ENCODE data around the gene UAP1L1.
A peak's percentile ranks its signal among the peaks of the same experiment; 100 is the strongest.
"Not testable (repeated sequence)": the region's sequence is repeated elsewhere in the genome, so short reads cannot be mapped to it uniquely, and the experiment has no call there.

UAP1L1 gene

DNA sequence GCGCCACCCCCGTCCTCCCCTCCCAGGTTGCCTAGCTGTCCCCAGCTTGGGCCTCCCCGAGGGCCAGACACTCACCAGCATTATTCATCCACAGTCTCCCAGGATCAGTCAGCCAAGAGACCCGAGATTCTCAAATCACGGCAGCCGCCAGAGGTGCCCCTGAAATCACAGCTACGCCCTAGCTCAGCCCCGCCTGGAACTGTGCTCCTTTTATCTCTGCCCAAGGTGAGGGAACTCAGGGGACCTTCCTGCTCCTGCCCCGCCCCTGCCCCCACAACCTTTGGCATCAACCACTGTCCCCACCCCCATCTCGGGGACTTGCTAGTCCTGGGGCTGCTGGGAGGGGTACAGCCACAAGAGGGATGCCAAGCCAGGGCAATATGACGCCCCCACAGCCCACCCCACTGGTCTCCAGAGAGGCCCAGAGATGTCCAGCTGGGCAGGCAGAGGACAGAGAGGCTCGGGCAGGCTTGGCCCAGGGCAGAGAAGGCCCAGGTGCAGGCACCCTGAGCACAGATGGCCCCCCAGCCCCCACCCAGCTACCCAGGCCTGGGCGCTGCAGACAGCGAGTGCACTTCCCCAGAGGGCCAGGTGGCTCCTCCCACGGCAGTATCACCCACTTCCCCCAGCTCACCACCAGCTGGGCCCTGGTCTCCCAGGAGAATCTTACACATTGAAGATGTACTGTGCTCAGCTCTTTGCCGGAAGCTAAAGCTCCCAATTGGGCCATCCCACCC lies 45.2 kb upstream of the UAP1L1 start, which contains the start of gene FUT7:
TSS of gene FUT7 (minus strand) at position 185 of the 737 bp plus-strand sequence. CDS start at position 88, 97 bp downstream.
- no peak within 1 kb of the TSS for H3K4me3 ChIP-seq (ENCODE audit: low read depth, low read length)
- no peak for DNase-seq (ENCODE audit: low read depth)
- TF ChIP-seq, protein P1, sequence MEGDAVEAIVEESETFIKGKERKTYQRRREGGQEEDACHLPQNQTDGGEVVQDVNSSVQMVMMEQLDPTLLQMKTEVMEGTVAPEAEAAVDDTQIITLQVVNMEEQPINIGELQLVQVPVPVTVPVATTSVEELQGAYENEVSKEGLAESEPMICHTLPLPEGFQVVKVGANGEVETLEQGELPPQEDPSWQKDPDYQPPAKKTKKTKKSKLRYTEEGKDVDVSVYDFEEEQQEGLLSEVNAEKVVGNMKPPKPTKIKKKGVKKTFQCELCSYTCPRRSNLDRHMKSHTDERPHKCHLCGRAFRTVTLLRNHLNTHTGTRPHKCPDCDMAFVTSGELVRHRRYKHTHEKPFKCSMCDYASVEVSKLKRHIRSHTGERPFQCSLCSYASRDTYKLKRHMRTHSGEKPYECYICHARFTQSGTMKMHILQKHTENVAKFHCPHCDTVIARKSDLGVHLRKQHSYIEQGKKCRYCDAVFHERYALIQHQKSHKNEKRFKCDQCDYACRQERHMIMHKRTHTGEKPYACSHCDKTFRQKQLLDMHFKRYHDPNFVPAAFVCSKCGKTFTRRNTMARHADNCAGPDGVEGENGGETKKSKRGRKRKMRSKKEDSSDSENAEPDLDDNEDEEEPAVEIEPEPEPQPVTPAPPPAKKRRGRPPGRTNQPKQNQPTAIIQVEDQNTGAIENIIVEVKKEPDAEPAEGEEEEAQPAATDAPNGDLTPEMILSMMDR (IDR thresholded peaks at IDR 0.05; ENCODE audit: low read depth, low read length, missing control alignments) = no peak
- in situ Hi-C loops (cut with HindIII; ENCODE audit: low sequenced_read_pairs) = loop anchor here (25.0 kb wide), 1 partner anchor 245 kb away; the partner anchor contains the start of genes CCDC183 and TMEM141

DNA sequence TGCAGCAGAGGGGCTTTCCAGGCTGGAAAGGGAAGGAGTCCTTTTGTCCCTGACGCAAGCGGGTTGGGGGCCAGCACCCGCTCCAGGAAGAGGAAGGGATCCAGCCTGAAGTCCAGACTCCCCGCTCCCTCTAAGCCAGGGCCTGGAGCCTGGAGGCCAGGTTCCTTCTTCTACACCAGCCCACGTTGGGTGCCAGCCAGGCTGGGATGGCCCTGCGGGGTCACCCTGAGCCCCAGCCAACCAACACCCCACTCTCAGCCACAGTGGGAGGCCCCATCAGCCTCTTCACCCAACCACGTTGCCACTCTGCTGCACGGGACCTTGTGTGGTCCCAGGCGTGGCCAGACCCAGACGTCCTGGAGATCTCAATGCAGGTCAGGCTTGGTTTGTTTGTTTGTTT lies 44.5 kb upstream of the UAP1L1 start:
- no peak overlapping the region for H3K4me3 ChIP-seq (ENCODE audit: low read depth, low read length)
- TF ChIP-seq, protein P1 (IDR thresholded peaks at IDR 0.05; ENCODE audit: low read depth, low read length, missing control alignments) = no peak
- in situ Hi-C loops (cut with HindIII; ENCODE audit: low sequenced_read_pairs) = loop anchor here (25.0 kb wide), 1 partner anchor 246 kb away; the partner anchor contains the start of genes CCDC183 and TMEM141
- DNase-seq (ENCODE audit: low read depth) = no peak

DNA sequence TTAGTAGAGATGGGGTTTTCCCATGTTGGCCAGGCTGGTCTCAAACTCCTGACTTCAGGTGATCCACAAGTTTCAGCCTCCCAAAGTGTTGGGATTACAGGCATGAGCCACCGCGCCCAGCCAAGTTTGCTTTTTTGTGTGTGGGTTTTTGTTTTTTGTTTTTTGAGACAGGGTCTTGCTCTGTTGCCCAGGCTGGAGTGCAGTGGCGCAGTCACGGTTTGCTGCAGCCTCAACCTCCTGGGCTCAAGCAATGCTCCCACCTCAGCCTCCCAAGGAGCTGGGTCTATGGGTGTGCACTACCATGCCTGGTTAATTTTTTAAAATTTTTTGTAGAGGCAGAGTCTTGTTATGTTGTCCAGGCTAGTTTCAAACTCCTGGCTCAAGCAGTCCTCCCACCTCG lies 43.8 kb upstream of the UAP1L1 start:
- in situ Hi-C loops (cut with HindIII; ENCODE audit: low sequenced_read_pairs) = loop anchor here (25.0 kb wide), 1 partner anchor 246 kb away; the partner anchor contains the start of genes CCDC183 and TMEM141
- H3K4me3 ChIP-seq (ENCODE audit: low read depth, low read length); DNase-seq (ENCODE audit: low read depth): not testable (repeated sequence)

DNA sequence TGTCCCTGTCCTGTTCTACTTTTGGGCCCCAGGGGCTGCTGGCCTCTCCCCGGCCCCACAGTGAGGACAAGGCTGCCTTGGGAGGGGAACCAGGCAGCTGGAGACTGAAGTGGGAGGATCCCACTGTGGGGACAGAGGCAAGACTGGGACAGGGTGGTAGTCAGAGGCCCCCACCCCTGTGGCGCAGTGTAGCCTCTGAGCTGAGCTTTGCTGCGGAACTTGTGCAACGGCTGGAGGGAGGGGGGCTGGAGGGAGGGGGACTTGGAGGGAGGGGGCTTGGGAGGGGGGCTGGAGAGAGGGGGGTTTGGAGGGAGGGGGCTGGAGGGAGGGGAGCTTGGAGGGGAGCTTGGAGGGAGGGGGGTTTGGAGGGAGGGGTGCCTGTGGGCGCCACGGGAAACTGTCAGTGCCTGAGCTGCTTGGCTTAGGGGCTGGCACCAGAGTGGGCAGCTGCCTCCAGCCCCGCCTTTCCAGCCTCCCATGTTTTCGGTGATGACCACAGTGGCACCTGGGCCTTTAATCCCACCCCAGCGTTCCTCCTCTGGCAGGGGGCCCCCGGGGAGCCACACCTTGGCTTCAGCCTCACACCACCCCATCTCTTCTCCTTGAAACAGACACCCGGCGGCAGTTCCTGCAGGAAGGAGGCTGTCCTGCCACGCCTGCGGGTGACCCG lies 43.1 kb upstream of the UAP1L1 start:
- TF ChIP-seq, protein P1 (IDR thresholded peaks at IDR 0.05; ENCODE audit: low read depth, low read length, missing control alignments) = no peak
- in situ Hi-C loops (cut with HindIII; ENCODE audit: low sequenced_read_pairs) = loop anchor here (25.0 kb wide), 1 partner anchor 247 kb away; the partner anchor contains the start of genes CCDC183 and TMEM141
- H3K4me3 ChIP-seq (ENCODE audit: low read depth, low read length) = no peak overlapping the region
- no peak for DNase-seq (ENCODE audit: low read depth)

DNA sequence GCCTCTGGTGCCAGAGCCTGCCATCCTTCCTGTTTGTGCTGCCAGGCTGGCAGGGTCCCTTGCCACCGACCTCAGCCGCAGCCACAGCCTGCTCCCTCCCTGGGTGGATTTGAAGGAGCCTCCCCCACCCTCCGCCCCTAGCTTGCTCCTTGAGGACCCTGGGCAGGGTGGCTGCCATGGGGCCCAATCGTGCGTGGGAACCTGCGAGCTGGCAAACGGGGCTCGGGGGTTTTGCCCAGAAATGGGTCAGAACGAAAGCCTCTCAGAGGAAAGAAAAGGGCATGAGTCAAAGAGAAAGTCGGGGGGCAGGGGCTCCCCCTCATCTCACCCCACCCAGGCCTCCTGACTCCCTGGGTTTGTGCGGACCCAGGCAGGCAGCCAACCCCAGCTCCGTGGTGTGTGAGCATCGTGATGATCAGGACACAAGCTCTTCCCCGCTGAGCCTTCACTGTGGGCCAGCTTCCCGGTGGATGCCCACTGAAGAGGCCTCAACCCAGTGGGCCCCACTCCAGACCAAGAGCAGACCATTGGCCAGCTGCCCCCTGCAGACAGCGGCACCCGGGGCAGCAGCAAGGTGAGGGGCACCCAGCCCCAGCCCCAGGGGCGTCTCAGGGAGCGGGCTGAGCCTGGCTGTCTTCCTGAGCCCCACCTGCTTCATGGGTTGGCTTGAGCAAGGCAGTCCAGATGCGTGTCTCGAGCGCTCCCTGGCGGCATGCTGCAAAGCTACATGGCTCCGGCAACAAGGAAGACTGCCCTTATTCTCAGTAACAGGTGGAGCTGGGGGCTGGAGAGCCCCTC lies 42.4 kb upstream of the UAP1L1 start:
- no peak overlapping the region for H3K4me3 ChIP-seq (ENCODE audit: low read depth, low read length)
- in situ Hi-C loops (cut with HindIII; ENCODE audit: low sequenced_read_pairs) = loop anchor here (25.0 kb wide), 1 partner anchor 248 kb away; the partner anchor contains the start of genes CCDC183 and TMEM141
- TF ChIP-seq, protein P1 (IDR thresholded peaks at IDR 0.05; ENCODE audit: low read depth, low read length, missing control alignments) = peak; percentile 93
- peak; percentile 63 for DNase-seq (ENCODE audit: low read depth)

DNA sequence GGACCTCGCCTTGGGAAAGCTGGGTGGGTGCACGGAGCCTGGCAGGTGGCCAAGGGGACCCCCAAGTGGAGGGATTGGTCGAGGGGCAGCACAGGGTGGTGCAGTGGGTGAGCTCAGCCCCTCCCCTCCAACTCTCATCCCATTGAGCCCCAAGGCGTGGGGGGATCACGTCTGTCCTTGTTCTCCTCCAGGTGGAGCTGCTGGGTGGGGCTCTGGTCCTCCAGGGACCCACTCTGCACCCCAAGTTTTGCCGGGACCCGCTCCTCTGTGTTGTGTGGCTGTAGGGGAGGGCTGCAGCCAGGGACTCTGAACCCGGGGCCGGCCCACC lies 41.8 kb upstream of the UAP1L1 start:
- TF ChIP-seq, protein P1 (IDR thresholded peaks at IDR 0.05; ENCODE audit: low read depth, low read length, missing control alignments) = no peak
- no peak for DNase-seq (ENCODE audit: low read depth)
- in situ Hi-C loops (cut with HindIII; ENCODE audit: low sequenced_read_pairs) = loop anchor here (25.0 kb wide), 1 partner anchor 248 kb away; the partner anchor contains the start of genes CCDC183 and TMEM141
- no peak overlapping the region for H3K4me3 ChIP-seq (ENCODE audit: low read depth, low read length)
